GM18858 (cell line): ENCODE results near the gene STOM.
"Not testable (repeated sequence)": the region's sequence is repeated elsewhere in the genome, so short reads cannot be mapped to it uniquely, and the experiment has no call there.

Source experiments
- ATAC-seq: cut with Tn5 transposase; IDR thresholded peaks from one replicate; pipeline ENCODE4 v1.9.1; 2021; ENCODE audit not compliant: unreplicated experiment

Gene STOM

DNA sequence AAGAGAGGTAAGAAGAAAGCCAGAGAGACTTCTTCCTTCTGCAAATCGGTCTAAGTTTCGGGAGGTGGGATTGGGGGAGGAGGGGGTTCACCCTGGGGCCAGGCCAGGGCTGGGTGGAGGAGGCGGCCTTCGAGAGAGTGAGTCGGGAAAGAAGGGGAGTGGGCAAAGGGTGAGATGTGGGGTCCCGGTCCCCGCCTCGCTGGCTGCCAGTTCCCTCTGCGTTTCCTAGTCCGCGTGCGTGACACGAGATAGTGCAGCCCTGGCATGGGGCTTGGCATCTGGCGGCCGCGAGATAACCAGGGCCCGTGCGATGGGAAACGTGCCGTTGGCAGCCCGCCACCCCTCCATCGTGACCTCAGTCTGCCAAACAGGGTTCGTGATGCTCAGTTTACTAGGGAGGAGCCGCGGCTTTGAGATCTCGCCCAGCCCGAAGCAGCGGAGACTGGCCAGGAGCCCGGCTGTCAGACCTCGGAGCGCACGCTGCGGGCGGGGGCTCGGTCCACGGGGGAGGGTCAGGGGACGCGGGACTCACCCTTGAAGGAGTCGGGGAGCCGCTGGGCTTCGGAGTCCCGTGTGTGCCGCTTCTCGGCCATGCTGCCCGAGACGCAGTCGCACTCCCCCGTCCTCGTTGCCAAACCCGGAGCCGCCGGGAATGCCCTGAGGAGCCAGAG, at the start of gene STOM:
STOM (minus strand) TSS at position 656 of the 671 bp plus-strand sequence; CDS start at position 593, 63 bp downstream.
- ATAC-seq, result peak; percentile 27

GRCh38 chr9:121411993-121412392, 41.9 kb upstream of the STOM start:
- no peak for ATAC-seq

DNA sequence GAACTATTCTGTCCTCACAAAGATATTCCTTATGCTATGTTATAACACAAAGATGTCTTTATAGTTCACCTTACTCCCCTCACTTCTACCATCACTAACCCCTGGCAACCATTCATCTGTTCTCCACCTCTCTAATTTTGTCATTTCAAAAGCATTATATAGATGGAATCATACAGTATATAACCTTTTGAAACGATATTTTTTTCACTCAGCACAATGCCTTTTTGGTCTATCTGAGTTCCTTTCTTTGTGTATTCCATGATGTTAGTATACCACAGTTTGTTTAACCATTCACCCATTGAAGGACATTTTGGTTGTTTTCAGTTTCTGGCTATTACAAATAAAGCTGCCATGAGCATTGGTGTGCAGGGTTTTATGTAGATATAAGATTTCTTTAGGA, 35.8 kb upstream of the STOM start:
- no peak for ATAC-seq

GRCh38 chr9:121404906-121405305, 34.9 kb upstream of the STOM start:
- no peak for ATAC-seq

GRCh38 chr9:121399883-121400607, 30.0 kb upstream of the STOM start:
- ATAC-seq, result no peak

- ATAC-seq, result no peak
These were observed 29.3 kb upstream of the STOM start for GRCh38 chr9:121399126-121399882.

- no peak for ATAC-seq
These were observed 28.3 kb upstream of the STOM start for GRCh38 chr9:121398374-121398773.

GRCh38 chr9:121397277-121397676, 27.2 kb upstream of the STOM start:
- ATAC-seq, result not testable (repeated sequence)

DNA sequence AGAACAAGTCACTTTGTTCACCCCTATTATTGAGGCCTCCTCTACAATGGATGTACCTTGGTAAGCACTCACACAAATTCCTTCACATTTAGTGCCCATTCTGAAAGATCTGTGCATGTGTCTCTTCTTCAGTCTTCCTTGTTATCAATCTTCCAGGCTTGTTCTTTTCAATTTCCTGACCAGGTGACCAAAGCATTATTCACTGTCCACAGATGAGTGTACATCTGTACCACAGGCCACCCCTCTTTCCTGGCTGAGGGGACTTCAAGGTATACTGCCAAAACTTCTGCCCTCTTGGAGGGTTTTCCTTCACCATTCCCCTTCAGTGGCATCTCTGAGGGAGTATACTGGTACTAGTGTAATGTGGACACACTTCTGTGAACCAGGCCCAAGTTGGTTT, 25.5 kb upstream of the STOM start:
- no peak for ATAC-seq

DNA sequence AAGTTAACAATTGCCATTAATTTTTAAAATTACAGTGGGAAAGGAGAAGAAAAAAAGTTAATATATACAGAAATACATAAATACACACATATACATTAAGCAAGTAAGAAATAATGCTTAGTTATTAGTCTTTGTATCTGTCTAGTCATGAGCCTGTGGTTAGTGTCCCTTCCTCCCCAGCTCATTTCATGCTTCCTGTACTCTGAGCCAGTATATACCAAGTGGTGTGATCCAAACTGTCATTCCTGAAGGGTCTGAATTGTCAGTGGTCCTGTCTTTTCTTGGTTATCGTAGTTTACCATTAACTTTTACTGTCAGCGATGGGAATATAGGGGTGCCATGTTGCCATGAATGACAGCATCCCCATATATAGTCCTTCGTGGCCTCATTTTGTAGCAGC, 24.2 kb upstream of the STOM start:
- ATAC-seq, result no peak

DNA sequence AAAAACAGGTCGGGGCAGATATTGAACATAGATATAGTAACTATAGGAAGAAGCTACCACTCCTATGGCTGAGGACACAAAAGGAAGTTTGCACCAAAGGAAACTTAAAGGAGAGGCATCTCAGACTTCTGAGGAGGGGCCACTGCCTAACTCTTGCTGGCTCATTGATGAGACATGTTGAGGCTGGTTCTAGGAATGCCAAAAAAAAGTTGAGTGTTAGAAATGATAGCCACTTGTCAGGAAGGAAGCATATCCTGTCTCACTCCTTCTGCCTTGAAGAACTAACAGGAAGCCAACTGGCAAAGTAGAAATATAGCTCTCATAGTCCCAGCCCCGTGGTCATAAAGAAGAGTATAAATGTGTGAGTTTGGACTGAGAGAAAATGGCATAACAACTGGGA, 23.3 kb upstream of the STOM start:
- ATAC-seq, result no peak

DNA sequence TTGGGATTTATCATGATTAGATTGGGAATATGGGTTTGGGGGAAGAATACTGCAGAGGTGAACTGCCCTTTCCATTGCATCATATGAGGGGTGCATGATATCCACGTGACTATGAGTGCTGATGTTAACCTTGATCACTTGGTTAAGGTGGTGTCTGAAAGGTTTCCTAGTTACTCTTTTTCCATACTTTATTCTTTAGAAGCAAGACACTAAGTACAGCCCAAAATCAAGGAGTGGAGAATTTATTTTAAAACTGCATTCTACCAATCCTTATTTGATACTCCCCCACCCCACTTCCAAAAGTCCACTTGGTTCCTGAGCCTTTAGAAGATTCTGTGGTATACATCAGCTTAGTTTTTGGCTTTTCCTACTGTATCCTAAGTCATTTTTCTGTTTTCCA, 20.3 kb upstream of the STOM start:
- ATAC-seq, result no peak

DNA sequence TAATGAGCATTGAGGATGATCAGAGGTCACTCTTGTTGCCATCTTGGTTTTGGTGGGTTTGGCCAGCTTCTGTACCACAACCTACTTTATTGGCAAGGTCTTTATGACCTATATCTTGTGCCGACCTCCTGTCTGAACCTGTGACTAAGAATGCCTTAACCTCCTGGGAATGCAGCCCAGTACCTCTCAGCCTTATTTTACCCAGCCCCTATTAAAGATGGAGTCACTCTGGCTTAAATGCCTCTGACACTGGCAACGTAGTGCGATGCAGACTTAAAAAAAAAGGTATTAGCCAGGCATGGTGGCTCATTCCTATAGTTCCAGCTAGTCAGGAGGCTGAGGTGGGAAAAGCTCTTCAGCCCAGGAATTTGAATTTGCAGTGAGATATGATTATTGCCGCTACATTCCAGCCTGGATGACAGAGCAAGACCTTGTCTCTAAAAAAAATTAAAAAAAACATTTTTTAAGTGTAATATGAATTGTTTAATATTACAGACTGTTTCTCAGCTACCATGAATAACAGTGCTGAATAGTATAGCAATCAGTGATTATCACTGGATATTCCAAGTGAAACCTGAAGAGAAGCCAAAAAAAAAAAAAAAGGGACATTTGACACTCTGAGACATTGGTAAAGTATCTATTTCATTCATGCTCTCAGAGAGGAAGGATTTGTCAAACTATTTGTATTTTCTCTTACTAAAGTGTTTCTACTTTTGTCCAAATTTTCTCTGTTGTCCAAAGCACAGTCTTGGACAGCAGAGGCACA, 18.3 kb upstream of the STOM start:
- no peak for ATAC-seq

- no peak for ATAC-seq
These were observed 16.6 kb upstream of the STOM start for GRCh38 chr9:121386442-121387175.

DNA sequence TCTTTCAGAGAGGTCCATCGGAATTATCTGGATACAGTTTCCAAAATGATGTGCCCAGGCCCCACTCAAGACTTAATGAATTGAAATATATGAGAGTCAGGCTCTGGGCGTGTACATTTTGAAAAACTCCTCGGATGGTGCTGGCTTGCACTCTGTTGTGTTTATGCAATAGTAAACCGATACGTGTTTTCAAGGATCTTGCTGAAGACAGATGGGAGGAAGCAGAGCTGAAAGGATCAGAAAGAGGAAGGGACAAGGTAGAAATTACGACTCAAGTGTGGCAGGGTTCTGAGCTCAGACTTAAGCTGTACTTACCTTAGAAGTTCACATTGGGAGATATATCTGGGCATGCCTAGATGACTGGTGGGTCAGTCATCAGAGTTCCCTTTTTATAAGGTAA, 13.7 kb upstream of the STOM start:
- no peak for ATAC-seq

DNA sequence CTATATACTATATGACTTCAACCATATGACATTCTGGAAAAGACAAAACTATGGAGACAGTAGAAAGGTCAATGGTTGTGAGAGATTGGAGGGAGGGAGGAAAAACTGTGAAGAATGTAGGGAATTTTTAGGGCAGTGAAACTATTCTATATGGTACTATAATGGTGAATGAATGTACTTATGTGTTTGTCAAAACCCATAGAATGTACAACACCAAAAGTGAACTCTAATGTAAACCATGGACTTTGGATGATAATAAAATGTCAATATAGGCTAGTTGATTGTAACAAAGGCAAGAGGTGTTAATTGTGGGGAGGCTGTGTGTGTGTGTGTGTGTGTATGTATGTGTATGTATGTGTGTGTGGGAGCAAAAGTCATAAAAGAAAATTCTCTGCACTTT, 10.8 kb upstream of the STOM start:
- ATAC-seq, result no peak

DNA sequence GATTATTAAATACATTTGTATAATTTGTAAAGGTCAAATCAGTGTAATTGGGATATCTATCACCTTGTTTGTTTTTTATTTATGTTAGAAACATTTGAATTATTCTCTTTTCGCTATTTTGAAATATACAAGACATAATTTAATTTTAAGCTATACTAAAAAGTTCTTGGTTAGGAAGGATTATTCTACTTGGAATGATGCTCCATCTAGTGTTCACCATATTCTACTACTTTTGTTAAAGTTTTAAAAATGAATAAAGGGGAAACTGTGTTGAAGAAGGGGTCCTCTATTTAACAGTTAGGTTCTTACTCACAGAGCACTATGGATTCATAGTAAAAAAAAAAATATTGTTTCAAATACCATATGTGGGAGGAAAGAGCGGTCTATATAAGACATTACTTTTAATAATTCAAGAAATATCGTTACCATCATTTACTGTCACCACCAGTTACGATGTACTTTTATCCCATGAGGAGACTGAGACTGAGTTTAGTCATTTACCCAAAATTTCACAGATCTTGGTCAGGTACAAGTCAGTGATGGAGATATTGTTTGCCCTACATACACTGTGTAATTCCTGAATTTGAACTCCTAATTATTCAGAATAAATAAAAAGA, 6.3 kb upstream of the STOM start:
- no peak for ATAC-seq

- no peak for ATAC-seq
These were observed 3.1 kb upstream of the STOM start for GRCh38 chr9:121373011-121373729.

DNA sequence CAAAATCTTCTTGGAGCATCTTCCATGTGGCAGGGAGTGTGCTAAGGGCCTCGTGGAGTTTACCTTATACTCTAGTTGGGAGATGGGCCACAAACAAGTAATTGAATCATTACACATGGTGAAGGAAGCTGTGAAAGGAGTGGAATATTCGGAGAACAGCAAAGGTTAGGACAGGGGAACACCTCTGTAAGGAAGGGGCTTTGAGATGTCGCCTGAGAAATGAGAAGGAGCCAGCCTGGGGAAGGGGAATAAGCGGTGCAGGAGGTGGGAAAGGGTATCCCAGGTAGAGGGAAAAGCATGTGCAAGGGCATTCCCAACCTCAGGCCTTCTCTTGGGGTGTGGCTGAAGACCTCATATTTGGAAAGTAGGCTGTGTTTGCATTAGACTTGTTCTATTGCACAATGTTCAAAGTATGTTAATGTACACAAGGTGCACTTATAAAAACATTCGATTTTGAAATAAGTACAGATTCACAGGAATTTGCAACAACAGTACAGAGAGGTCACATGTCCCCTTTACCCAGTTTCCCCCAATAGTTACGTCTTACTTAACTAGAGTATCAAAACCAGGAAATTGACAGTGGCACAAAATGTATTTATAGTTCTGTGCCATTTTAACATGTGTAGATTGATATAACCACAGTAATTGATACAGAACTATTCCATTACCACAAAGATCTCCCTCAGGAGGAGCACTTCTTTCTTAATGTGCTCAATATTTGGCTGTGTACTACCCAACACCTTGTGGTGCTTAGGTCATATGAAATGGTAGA, 2.4 kb upstream of the STOM start:
- ATAC-seq, result no peak
